ENCODE data around the gene ATG7.
"Not testable (repeated sequence)": the region's sequence is repeated elsewhere in the genome, so short reads cannot be mapped to it uniquely, and the experiment has no call there.

The ATG7 gene

DNA sequence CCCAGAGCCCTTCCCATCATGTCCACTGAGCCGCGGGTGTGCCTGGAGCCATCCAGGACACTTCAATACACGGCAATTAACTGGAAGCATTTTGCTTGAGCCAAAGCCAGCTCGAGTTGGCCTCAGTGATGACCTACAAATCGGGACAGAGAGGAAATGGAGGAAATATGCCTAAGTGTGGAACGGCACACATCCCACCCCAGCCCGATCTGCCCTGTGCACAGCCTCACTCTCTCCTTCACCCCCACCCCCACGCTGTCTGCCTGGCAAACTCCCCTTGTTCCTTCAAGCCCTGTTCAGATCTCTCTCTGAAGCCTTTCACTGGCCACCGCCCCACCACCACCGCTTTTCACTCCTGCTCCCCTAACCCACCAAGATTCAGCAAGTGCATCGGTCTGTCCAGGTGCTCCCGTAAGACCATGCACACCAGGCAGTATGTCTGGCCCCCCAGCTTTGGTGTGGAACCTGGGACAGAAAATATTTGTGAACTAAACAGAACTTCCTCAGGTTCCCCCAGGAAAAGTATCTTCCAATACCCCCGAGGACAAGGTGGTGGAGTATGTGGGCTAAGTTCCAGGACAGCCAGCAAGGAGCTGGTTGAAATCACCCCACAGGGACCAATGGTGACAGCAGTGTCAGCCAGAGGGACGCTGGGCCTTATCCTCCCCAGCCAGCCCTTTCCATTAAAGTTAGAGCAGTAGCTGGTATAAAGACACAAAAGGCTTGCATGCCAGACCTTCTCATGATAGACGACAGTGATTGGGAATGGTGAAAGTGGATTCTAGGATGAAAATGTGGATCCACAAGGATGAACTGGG, 287.8 kb downstream of the ATG7 start:
- DNase-seq, result no peak

GRCh38 chr3:11560746-11561145, 288.5 kb downstream of the ATG7 start:
- DNase-seq, result no peak

GRCh38 chr3:11562277-11562881, 290.2 kb downstream of the ATG7 start:
- DNase-seq, result no peak

- DNase-seq, result no peak
These were observed 291.1 kb downstream of the ATG7 start for GRCh38 chr3:11563159-11563864.

GRCh38 chr3:11563865-11564185, 291.6 kb downstream of the ATG7 start:
- no peak for DNase-seq

GRCh38 chr3:11564577-11565001, 292.4 kb downstream of the ATG7 start:
- no peak for DNase-seq

DNA sequence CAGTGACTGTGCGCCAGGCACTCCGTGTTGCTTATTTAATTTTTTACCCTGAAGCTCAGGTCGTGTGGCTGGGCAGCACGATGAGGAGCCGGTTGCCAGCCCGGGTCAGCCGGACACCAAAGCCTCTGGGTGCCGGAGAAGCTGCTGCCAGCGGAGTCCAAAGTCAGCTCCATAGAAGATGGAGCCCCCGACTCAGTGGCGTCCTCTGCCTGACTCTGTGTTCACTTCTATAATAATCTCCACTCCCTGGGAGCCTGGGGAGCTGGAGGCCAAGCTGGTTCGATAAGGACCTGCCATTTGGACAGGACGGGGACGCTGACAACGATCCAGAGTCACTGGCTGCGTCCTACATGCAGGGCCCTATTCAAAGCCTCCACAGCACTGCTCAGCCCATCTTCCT, 292.9 kb downstream of the ATG7 start:
- no peak for DNase-seq

DNA sequence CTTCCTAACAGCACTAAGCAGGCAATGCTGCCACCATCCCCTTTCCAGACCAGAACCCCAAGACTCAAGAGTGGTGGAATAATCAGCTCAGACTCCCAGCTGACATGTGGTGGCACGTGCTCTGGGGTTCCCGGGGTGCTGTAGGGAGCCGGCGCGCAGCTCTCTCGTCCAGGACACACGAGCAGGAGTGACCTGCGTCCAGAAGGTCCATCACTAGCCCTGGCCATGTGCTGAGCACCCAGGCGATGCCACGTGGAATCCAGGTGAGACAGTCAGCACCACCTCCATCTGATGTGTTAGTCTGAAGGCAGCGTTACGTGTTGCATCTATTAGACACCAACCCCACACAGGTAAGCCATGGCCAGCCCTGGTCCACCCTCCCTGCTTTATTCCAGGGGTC, 293.3 kb downstream of the ATG7 start:
- DNase-seq, result no peak

DNA sequence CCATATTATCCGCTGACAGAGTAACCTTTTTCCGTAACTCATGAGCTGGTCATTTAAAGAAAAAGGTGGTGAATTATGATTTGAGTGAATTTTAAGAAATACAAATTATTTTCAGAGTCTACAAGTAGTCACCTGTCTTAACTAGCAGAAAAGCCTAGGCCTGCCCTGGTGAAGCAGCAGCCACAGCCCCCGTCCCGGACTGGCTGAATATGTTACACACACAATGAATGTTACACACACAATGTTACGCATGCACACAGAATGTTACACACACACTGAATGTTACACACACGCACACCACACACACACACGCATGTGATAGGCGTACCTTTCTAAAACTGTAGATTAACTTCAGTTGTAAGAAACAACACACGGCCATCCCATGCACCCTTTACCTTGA, 293.7 kb downstream of the ATG7 start:
- no peak for DNase-seq

DNA sequence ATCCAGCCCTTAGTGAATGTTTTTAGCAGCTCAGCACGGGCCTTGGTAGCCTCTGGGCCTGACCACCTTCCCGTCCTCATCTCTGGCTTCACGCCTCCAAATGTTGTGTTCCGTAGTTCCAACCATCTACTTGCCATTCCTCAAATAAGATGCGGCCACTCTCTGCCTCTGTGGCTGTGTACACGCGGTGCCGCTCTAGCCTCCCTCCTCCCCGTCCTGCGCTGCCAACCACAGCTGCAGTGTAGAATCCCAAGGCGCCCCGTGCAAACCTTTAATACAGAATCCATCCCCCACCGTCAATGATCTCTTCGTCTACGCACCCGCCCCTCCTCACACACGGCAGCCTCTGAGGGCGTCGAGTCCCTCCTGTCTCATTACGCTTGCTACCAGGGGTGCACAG, 294.3 kb downstream of the ATG7 start:
- no peak for DNase-seq

DNA sequence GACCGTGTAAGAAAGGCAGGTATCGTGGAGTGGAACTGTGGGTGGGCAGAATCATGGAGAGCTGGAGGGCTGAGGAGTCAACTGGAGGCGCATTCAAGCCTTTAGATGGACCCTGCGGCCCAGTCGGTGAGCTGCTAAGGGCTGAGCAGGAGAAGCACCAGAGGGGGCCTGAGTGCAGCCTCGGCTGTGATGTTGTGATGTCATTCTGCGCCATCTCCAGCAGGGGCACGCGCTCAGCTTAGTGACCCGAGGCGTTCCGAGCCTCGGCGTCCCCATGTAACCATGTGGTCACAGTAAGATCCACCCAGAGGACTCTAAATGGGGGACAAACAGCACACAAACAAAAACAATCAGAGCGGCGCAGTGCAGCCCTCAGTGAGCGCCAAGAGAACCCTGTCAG, 294.7 kb downstream of the ATG7 start:
- DNase-seq, result no peak

- no peak for DNase-seq
These were observed 295.6 kb downstream of the ATG7 start for GRCh38 chr3:11567516-11568467.

DNA sequence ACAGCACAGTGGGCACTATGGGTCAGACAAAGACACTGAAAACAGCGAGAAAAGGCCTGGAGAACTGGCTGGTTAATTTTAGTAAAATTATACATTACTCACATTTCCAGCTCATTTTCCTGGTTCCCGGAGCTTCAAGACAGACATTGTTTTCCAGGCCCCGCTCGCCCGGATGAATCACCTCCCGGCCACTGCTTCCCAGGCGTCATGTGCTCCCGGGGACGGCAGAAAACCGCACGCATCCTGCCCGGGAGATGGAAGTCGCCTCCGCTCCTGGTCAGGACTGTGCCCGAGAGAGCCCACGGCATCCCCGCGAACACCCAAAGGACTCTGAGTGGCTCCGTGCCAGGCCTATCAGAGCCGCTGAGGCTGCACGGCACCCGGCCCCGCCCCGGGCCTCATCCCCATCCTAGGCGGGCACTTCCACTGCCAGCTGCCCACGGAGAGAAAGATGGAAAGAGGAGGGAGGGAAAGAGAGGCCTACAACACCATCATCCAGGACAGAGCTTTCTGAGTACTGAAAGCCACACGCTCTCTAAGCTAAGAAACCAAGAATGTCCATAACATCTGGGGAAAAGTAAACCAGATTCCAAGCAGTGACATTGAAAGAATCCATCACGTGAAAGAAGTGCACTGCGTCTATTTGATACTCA, 296.4 kb downstream of the ATG7 start:
- no peak for DNase-seq

- no peak for DNase-seq
These were observed 297.1 kb downstream of the ATG7 start for GRCh38 chr3:11569156-11569741.

GRCh38 chr3:11570251-11570650, 298.1 kb downstream of the ATG7 start:
- no peak for DNase-seq

DNA sequence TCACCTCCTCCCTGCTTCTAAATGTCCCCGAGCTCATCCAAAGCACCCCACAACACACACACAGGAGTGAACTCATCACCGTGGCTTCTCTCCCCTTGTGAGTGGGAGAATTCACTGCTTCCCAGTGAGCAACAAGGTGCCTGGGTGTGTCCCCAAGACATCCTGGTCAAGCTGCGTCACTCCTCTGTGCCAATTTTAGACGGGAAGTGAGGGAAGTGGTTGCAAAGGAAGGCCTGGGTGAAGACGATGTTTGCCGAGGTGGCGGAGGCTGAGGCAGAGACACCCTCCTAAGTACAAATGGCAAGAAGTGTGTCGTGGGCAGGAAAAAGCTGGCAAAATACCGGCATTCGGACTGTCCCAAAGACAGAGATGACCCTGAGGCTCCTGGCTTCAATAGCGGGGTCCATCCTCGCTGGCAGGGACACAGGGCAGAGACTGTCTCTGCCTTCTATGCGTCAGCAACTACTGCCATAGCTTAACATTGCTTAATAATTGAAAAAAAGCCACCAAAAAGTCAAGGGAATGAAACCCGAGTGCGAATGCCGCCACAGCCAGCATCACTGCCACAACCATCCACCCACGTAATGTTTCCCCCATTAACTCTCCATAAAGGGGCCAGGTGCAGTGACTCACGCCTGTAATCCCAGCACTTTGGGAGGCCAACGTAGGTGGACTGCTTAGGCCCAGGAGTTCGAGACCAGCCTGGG, 298.7 kb downstream of the ATG7 start:
- DNase-seq, result no peak

- DNase-seq, result not testable (repeated sequence)
These were observed 300.5 kb downstream of the ATG7 start for GRCh38 chr3:11572660-11573059.

GRCh38 chr3:11574981-11575669, 302.9 kb downstream of the ATG7 start:
- DNase-seq, result no peak

- no peak for DNase-seq
These were observed 303.5 kb downstream of the ATG7 start for GRCh38 chr3:11575677-11576076.

GRCh38 chr3:11576453-11576852, 304.3 kb downstream of the ATG7 start:
- DNase-seq, result no peak

DNA sequence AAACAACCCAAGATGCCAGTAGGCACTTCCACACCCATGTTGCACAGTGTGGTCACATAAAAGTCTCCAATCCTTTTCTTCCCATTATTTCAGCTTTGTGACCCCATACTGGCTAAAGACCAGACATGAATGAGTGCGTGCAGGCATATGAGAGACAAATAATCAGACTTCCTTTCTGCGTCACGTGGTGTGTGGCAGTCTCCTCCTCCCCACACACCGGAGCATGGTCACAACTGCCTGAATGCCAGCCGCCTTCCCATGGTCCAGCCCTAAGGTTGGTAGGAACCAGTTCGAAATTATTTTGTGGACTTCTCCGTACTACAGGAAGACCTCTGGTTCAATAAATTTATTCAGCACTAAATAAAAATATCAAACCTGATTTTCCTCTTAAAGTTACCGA, 306.0 kb downstream of the ATG7 start:
- no peak for DNase-seq

All from NCI-H526 (cell line).